ENCODE measurements around the gene NDUFS3. TPM values are rescaled to one million over a fixed set of nuclear protein-coding genes. Genes with fewer than 3 reads are reported as not detected.
A peak's percentile ranks its signal among the peaks of the same experiment; 100 is the strongest.

NDUFS3 gene
- polyA plus RNA-seq, 1 donor (not counting 4 experiments of a cell fraction or from before 2014, with no cell fraction given), result 119 TPM

GRCh38 chr11:47571895-47572294 lies 7.0 kb upstream of the NDUFS3 start:
- peaks cover 3% of the 10 kb centered on the region for H3K9me1 ChIP-seq (ENCODE audit: control insufficient read depth, extremely low read depth, insufficient read depth, low read length)
- no peak overlapping the region for H3K9ac ChIP-seq (ENCODE audit: control insufficient read depth, extremely low read depth, insufficient read depth, low read length)
- H2AFZ ChIP-seq (ENCODE audit: control insufficient read depth, low read length), result no peak overlapping the region
- FAIRE-seq (no peak), DNase-seq (ENCODE audit: low read depth, low spot score) (no peak)
- peaks cover 26% of the 10 kb centered on the region for H3K4me1 ChIP-seq (ENCODE audit: control insufficient read depth, extremely low read depth, insufficient read depth, low read length)
- no peak for TF ChIP-seq CTCF (optimal IDR thresholded peaks at IDR 0.05 in 1 of 3, IDR thresholded peaks at IDR 0.05 in 1 of 3, conservative IDR thresholded peaks at IDR 0.05 in 1 of 3; ENCODE audit: extremely low read depth in 1 of 3, insufficient read depth in 2 of 3, low read length in 3 of 3)
- TF ChIP-seq EZH2 (IDR thresholded peaks at IDR 0.05; ENCODE audit: low read length), result no peak
- H3K4me2 ChIP-seq (ENCODE audit: control insufficient read depth, extremely low read depth, insufficient read depth, low read depth, low read length), result peak overlapping the region; percentile 37
- no peak overlapping the region for H3K4me3 ChIP-seq (ENCODE audit: control insufficient read depth in 2 of 3, extremely low read depth in 1 of 3, insufficient read depth in 2 of 3, low read depth in 1 of 3, low read length in 3 of 3)
- dilution Hi-C loops (cut with MboI; ENCODE audit: extremely low pct_ligation_motif_present, low sequenced_read_pairs), result no loop called here
- H4K20me1 ChIP-seq (ENCODE audit: control insufficient read depth, extremely low read depth, insufficient read depth, low read length), result peaks cover 9% of the 10 kb centered on the region
- peak overlapping the region; percentile 63 for H3K27ac ChIP-seq (ENCODE audit: control insufficient read depth, insufficient read depth, low read length)
- no peaks in the 10 kb centered on the region for H3K9me3 ChIP-seq (ENCODE audit: control insufficient read depth, low read depth, low read length)
- H3K27me3 ChIP-seq (ENCODE audit: control insufficient read depth, extremely low read depth, insufficient read depth, low read length), result no peaks in the 10 kb centered on the region
- H3K36me3 ChIP-seq (ENCODE audit: control insufficient read depth in 2 of 2, extremely low read depth in 1 of 2, insufficient read depth in 2 of 2, low read length in 2 of 2), result peaks cover 7 to 30% of the 10 kb centered on the region in 2 experiments
- peaks cover 50% of the 10 kb centered on the region for H3K79me2 ChIP-seq (ENCODE audit: control insufficient read depth, insufficient read depth, low read length)

GRCh38 chr11:47572715-47573255 lies 6.1 kb upstream of the NDUFS3 start:
- peak overlapping the region in 1 of 3 experiments; percentile 11 for H3K4me3 ChIP-seq (ENCODE audit: control insufficient read depth in 2 of 3, extremely low read depth in 1 of 3, insufficient read depth in 2 of 3, low read depth in 1 of 3, low read length in 3 of 3)
- no peak for DNase-seq (ENCODE audit: low read depth, low spot score)

More at GRCh38 chr11:47572715-47573255, 6.1 kb upstream of the NDUFS3 start:
- FAIRE-seq, result no peak
- dilution Hi-C loops (cut with MboI; ENCODE audit: extremely low pct_ligation_motif_present, low sequenced_read_pairs), result no loop called here
- TF ChIP-seq CTCF (optimal IDR thresholded peaks at IDR 0.05 in 1 of 3, IDR thresholded peaks at IDR 0.05 in 1 of 3, conservative IDR thresholded peaks at IDR 0.05 in 1 of 3; ENCODE audit: extremely low read depth in 1 of 3, insufficient read depth in 2 of 3, low read length in 3 of 3), result no peak
- TF ChIP-seq EZH2 (IDR thresholded peaks at IDR 0.05; ENCODE audit: low read length), result no peak
- Histone ChIP-seq H3K36me3 (ENCODE audit: control insufficient read depth in 2 of 2, extremely low read depth in 1 of 2, insufficient read depth in 2 of 2, low read length in 2 of 2) (peaks cover 7 to 30% of the 10 kb centered on the region in 2 experiments), H3K4me2 (ENCODE audit: control insufficient read depth, extremely low read depth, insufficient read depth, low read depth, low read length) (peak overlapping the region; percentile 37), H3K27ac (ENCODE audit: control insufficient read depth, insufficient read depth, low read length) (peak overlapping the region; percentile 63), H2AFZ (ENCODE audit: control insufficient read depth, low read length) (no peak overlapping the region), H3K4me1 (ENCODE audit: control insufficient read depth, extremely low read depth, insufficient read depth, low read length) (peaks cover 35% of the 10 kb centered on the region), H3K9ac (ENCODE audit: control insufficient read depth, extremely low read depth, insufficient read depth, low read length) (peak overlapping the region; percentile 35), H3K79me2 (ENCODE audit: control insufficient read depth, insufficient read depth, low read length) (peaks cover 46% of the 10 kb centered on the region), H3K27me3 (ENCODE audit: control insufficient read depth, extremely low read depth, insufficient read depth, low read length) (no peaks in the 10 kb centered on the region), H3K9me3 (ENCODE audit: control insufficient read depth, low read depth, low read length) (no peaks in the 10 kb centered on the region), H4K20me1 (ENCODE audit: control insufficient read depth, extremely low read depth, insufficient read depth, low read length) (peaks cover 9% of the 10 kb centered on the region), H3K9me1 (ENCODE audit: control insufficient read depth, extremely low read depth, insufficient read depth, low read length) (peaks cover 3% of the 10 kb centered on the region)
